PFSK-1 (cell line): ENCODE results near the gene HSD17B14.

Experiments
- FOXP2 ChIP-seq: optimal IDR thresholded peaks from 2 replicates; pipeline ENCODE3; 2011; ENCODE audit warnings: borderline replicate concordance, control low read depth, inconsistent platforms; ENCODE audit not compliant: insufficient read depth; ENCODE audit errors: extremely low read length, extremely low read depth
- TAF1 ChIP-seq: IDR thresholded peaks from 2 replicates; pipeline ENCODE4 v1.6.1; 2012; ENCODE audit warnings: low read length, control low read depth, borderline replicate concordance; ENCODE audit not compliant: insufficient read depth

DNA sequence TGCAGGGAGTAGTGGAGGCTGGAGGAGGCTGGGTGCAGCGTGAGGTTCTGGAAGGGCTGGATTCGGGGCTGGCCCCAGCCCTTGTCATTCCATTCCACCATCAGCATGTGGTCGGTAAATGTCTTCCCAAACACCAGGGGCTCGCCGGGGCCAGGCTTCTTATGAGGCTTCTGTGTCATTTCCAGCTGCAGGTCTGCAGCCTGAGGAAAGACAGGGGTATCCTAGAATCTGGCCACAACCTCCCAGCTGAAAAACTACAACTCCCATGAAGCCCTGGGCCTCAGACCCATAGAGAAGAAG is 29.8 kb downstream of the HSD17B14 start:
- no peak for TF ChIP-seq FOXP2
- TF ChIP-seq TAF1: no peak
